Right lobe of liver (tissue), 6 donors: Measurements from ENCODE around the gene SLC1A2. TPM values are rescaled to one million over a fixed set of nuclear protein-coding genes. Genes with fewer than 3 reads are reported as not detected.

Experiments used
- ATAC-seq, 4 donors: fragments of 200-7000 bp; cut with Tn5 transposase; one replicate each; pipeline ENCODE4 v1.9.1; 2020; ENCODE audit warnings: mild to moderate bottlenecking in 4 of 4, moderate library complexity in 4 of 4
- DNase-seq, 3 donors: peaks; one replicate each; pipeline ENCODE4 v3.0.0-alpha.2; 2020
- H3K27ac ChIP-seq, 3 donors: fragments of 200-600 bp; one replicate each; pipeline ENCODE4 v1.8.0; 2022
- H3K27me3 ChIP-seq, 2 donors: fragments of 200-600 bp; one replicate each; pipeline ENCODE4 v1.8.0; 2022
- H3K36me3 ChIP-seq, 4 donors: fragments of 200-600 bp; sonication (generic) in 1 of 4; one replicate each; pipeline versions ENCODE4 v1.5.1 to v1.8.0; 2017 to 2022; ENCODE audit warnings: control low read depth in 1 of 4
- H3K4me1 ChIP-seq, 4 donors: fragments of 200-600 bp; sonication (generic) in 1 of 4; one replicate each; pipeline versions ENCODE4 v1.5.1 to v1.8.0; 2017 to 2022; ENCODE audit warnings: control low read depth in 1 of 4
- H3K4me3 ChIP-seq, 3 donors: fragments of 200-600 bp; one replicate each; pipeline ENCODE4 v1.8.0; 2022
- H3K9me3 ChIP-seq, 4 donors: fragments of 200-600 bp; sonication (generic) in 1 of 4; one replicate each; pipeline versions ENCODE4 v1.5.1 to v1.8.0; 2017 to 2022; ENCODE audit warnings: control low read depth in 1 of 4
- POLR2A ChIP-seq: fragments of 450-650 bp; IDR thresholded peaks from one replicate; pipeline ENCODE4 v1.6.1; 2017; ENCODE audit warnings: antibody characterized with exemption, mild to moderate bottlenecking
- WGBS: methylation state at CpG from one replicate; pipeline ENCODE4 v1.1.6; 2018; ENCODE audit warnings: low coverage, low lambda C conversion rate; ENCODE audit not compliant: insufficient coverage; ENCODE audit errors: missing lambda C conversion rate; 5-methylcytosine and 5-hydroxymethylcytosine counted together
- intact Hi-C, 2 donors: fragments of 100-400 bp; cut with DNase I; formaldehyde crosslinking; loops; one replicate each; pipeline versions ENCODE4 v1.11.2 to v1.14.1; 2022
- total RNA-seq, 6 experiments: library from RNA; depleted of rRNA in 2 of 6; stranded (reverse); fragments of >200 nt in 2 of 6; fragmentation: NEBNext Ultra II Directional in 3 of 6; extraction: Animal tissue kit (Norgen Biotek cat#: 25700) in 3 of 6; gene quantifications; one replicate each; pipeline versions ENCODE4 v1.1.0 to v1.2.4, GENCODE V29; 2016 to 2023
- TF ChIP-seq, protein P1 (sequence below), 4 donors: fragments of 200-600 bp in 3 of 4; fragments of 450-650 bp in 1 of 4; IDR thresholded peaks; one replicate each; pipeline versions ENCODE4 v1.5.1 to v1.8.0; 2016 to 2022; ENCODE audit warnings: antibody characterized with exemption in 4 of 4, mild to moderate bottlenecking in 2 of 4
- donor health status: DM: no; HTN: yes; CAD: no.
- donor health status: DM: no; HTN: no; CAD: no.
- donor health status: DM: no; HTN: no; CAD: no.
- donor health status: DM: no; HTN: yes; CAD: no.
- donor health status: DM: no; HTN: yes; CAD: no.

SLC1A2 gene
- total RNA-seq, 6 experiments from 2014 or later = 7.6 to 87.4 (median 13.3) TPM

DNA sequence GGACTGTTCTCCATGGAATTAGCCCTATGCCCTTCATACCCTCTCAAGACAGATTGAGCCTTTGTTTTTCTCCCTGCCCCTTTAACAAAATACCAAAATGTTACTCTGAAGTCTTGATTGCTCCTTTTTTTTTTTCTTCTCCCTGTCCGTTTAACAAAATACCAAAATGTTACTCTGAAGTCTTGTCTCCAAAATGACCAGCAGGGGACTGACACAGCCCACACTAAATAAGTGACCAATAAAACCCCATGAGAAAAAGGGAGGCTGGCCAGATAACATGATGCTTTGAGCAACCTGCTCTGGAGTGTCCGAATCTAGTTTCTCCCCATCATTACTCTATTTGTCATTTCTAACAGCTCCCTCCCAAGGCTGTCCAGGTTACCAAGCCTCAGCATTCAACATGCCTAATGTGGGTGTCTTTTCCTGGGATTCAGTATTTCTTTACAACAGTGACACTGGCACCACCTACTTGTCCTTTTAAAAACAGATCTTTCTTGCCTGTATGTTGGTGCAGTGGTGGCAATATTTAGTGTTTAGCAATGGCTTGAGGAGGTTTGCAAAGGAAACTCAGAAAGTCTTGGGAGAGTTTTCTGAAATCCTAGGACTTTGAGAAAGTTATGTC is 42.7 kb upstream of the SLC1A2 start:
- no peak for ATAC-seq
- TF ChIP-seq, protein P1, sequence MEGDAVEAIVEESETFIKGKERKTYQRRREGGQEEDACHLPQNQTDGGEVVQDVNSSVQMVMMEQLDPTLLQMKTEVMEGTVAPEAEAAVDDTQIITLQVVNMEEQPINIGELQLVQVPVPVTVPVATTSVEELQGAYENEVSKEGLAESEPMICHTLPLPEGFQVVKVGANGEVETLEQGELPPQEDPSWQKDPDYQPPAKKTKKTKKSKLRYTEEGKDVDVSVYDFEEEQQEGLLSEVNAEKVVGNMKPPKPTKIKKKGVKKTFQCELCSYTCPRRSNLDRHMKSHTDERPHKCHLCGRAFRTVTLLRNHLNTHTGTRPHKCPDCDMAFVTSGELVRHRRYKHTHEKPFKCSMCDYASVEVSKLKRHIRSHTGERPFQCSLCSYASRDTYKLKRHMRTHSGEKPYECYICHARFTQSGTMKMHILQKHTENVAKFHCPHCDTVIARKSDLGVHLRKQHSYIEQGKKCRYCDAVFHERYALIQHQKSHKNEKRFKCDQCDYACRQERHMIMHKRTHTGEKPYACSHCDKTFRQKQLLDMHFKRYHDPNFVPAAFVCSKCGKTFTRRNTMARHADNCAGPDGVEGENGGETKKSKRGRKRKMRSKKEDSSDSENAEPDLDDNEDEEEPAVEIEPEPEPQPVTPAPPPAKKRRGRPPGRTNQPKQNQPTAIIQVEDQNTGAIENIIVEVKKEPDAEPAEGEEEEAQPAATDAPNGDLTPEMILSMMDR (IDR thresholded peaks at IDR 0.05) = no peak
- no peak for TF ChIP-seq POLR2A
- no peaks in the 10 kb centered on the region for H3K4me1 ChIP-seq
- 42% methylated on average over 2 of the region's 2 CpGs for WGBS
- no peak overlapping the region for H3K4me3 ChIP-seq
- intact Hi-C loops = no loop called here
- H3K36me3 ChIP-seq = no peaks in the 10 kb centered on the region
- no peak overlapping the region for H3K27ac ChIP-seq
- no peaks in the 10 kb centered on the region for H3K9me3 ChIP-seq
- no peak for DNase-seq
- no peaks in the 10 kb centered on the region for H3K27me3 ChIP-seq

DNA sequence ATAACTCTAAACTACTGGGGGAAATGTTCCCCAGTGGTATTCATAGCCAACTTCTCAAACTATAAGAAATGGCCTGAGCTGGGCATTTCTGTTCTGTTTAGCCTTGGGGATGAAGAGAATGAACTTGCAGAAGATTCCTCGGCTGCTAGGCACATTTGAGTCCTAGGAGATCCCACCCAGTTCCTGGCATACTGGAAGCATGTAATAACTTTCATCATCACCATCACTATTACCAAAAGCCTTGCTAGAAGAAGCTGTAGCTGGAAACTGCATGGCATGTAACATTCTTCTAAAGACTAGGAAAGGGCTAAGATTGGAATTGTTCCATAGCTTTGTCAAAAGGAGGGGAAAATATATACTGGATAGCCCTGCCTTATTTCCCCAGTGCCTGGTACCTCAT is 40.1 kb upstream of the SLC1A2 start:
- ATAC-seq = no peak
- H3K36me3 ChIP-seq = no peaks in the 10 kb centered on the region
- no peak overlapping the region for H3K27ac ChIP-seq
- WGBS = 64% methylated on average over 1 of the region's 1 CpG
- no peaks in the 10 kb centered on the region for H3K27me3 ChIP-seq
- no peak overlapping the region for H3K4me3 ChIP-seq
- no peak for TF ChIP-seq POLR2A
- TF ChIP-seq, protein P1 (IDR thresholded peaks at IDR 0.05) = no peak
- DNase-seq = no peak
- no peaks in the 10 kb centered on the region for H3K4me1 ChIP-seq
- no peaks in the 10 kb centered on the region for H3K9me3 ChIP-seq
- intact Hi-C loops = no loop called here

DNA sequence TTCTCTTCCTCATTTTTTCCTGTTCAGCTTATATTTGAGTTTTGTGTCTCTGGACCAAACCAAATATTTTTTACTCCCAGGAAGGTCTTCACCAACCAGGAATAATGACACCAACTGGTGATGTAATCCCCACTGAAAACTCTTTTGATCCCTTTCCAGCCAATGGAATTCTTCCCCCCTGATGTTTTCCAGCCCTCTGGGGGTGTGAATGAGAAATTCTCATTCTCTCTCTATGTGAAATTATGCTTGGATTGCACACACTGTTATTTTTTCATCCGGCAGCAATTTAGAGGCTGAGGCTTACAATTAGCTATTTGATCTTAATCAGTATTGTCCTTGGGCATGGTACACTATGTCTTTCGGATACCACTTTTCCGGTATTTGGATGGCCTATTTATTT is 39.5 kb upstream of the SLC1A2 start:
- WGBS = 80% methylated on average over 3 of the region's 3 CpGs
- Histone ChIP-seq H3K9me3 (no peaks in the 10 kb centered on the region), H3K4me1 (no peaks in the 10 kb centered on the region), H3K27me3 (no peaks in the 10 kb centered on the region), H3K36me3 (no peaks in the 10 kb centered on the region), H3K27ac (no peak overlapping the region), H3K4me3 (no peak overlapping the region)
- TF ChIP-seq, protein P1 (IDR thresholded peaks at IDR 0.05) = no peak
- TF ChIP-seq POLR2A = no peak
- ATAC-seq (no peak), DNase-seq (no peak)
- intact Hi-C loops = no loop called here

DNA sequence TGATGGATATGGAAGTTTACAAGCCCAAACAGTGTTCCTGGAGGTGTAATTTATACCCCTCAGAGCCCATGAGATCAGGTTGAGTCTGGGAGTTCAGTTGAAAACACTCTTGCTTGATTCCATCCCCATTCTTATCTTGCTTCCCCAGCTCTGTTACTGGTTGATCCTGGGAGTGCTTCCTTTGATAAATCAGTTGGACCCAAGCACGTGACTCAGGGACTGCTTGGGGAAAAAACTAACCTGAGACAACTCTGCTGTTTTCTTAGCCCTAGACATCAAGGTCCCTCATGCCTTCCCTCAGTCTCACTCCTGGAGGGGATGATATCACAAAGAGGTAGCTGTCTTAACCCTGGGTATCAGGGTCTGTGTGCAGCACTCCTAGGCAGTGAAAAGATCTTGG is 35.0 kb upstream of the SLC1A2 start:
- DNase-seq (no peak), ATAC-seq (no peak)
- Histone ChIP-seq H3K4me1 (no peaks in the 10 kb centered on the region), H3K4me3 (no peak overlapping the region), H3K27ac (no peak overlapping the region), H3K36me3 (no peaks in the 10 kb centered on the region), H3K27me3 (no peaks in the 10 kb centered on the region), H3K9me3 (no peaks in the 10 kb centered on the region)
- intact Hi-C loops = no loop called here
- WGBS = 8% methylated on average over 1 of the region's 1 CpG
- TF ChIP-seq, protein P1 (IDR thresholded peaks at IDR 0.05) = no peak
- TF ChIP-seq POLR2A = no peak
